HG02571 (cell line): ENCODE measurements around the gene GDPD3.

Source experiments
- ATAC-seq: cut with Tn5 transposase; IDR thresholded peaks from one replicate; pipeline ENCODE4 v1.9.1; 2021; ENCODE audit warnings: mild to moderate bottlenecking, moderate library complexity; ENCODE audit not compliant: unreplicated experiment

Gene GDPD3

GRCh38 chr16:30082545-30083090, 30.7 kb downstream of the GDPD3 start:
- no peak for ATAC-seq

GRCh38 chr16:30079480-30079879, 33.9 kb downstream of the GDPD3 start:
- ATAC-seq = no peak

- no peak for ATAC-seq
Observed at GRCh38 chr16:30078744-30079143, 34.6 kb downstream of the GDPD3 start.

GRCh38 chr16:30077656-30078055, 35.7 kb downstream of the GDPD3 start:
- no peak for ATAC-seq

DNA sequence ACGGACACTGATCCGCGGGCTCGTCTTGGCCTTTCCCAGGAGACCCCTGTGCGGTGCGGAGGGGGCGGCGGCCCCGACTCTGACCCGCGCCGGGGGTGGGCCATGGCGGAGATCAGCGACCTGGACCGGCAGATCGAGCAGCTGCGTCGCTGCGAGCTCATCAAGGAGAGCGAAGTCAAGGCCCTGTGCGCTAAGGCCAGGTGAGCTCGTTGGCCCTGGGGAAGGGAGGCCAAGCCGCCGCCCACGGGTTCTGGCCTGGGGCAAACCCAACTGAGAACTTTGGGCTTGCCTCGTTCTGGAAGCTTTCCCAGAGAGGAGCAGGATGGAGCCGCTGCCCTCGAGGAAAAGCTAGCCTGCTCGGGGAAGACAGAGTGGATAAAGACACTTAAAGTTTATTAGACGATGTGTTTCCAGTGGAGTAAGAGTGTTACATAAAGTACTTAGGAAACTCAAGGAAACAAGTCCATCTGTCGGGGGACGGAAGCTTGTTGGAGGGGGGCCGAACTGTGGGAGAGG, 37.0 kb downstream of the GDPD3 start:
- ATAC-seq = peak; percentile 11

DNA sequence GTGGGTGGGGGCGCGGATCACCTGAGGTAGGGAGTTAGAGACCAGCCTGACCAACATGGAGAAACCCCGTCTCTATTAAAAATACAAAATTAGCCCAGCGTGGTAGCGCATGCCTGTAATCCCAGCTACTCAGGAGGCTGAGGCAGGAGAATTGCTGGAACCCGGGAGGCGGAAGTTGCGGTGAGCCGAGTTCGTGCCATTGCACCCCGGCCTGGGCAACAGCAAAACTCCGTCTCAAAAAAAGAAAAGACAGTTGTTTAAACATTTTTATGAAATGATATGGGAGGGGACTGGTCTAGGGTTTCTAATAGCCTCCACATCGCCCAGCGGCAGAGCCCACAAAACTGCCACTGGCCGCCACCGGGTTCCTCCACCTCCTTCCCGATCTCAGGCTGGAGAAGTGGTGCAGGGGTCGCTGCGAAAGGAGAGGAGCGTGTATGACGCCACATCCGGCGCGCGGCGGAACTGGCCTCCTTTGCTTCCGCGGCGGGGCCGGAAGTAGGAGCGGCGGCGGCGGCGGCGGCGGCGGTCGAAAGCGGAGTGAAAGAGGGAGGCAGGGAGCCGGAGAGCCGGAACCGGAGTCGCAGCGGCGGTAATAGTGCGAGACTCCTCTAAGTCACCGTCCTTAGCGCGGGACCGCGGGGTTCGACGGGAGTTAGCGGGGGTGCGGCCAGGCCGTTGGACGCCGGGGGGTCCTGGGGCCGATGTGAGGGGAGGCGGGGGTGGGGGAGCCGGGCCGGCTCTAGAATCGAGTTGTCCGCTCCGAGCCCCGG, 37.6 kb downstream of the GDPD3 start, which contains the start of gene PPP4C:
Gene PPP4C, plus strand, starts transcription at position 492 of the 773 bp plus-strand sequence. CDS start 384 bp downstream, outside the sequence.
- peak; percentile 65 for ATAC-seq

GRCh38 chr16:30070490-30070889, 42.8 kb downstream of the GDPD3 start:
- no peak for ATAC-seq

GRCh38 chr16:30069611-30070462, 43.5 kb downstream of the GDPD3 start:
- ATAC-seq = no peak

DNA sequence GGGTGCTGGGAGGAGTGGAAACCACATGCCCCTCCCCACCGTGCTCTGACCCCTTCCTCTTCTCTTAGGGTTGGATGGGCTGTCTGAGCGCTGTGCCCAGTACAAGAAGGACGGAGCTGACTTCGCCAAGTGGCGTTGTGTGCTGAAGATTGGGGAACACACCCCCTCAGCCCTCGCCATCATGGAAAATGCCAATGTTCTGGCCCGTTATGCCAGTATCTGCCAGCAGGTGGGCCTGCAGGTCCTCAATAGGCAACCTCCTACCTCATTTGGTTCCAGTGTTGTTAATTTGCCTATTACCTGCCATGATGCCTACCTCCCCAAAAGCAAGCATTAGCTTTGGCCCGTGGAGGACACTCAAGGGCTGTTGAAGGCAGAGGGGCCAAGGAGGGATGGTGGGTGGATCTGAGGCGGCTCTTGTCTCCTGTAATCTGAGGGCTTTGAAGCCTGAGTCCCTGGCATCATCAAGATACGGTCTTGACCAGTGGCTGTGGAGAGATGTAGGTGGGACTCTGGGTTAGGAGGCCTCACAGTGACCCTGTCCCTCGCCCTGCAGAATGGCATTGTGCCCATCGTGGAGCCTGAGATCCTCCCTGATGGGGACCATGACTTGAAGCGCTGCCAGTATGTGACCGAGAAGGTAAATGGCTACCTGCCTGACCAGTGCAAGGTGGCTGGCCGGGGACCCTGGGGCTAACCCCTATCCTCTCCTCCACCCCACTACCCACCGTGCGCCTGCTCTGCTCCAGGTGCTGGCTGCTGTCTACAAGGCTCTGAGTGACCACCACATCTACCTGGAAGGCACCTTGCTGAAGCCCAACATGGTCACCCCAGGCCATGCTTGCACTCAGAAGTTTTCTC, 44.4 kb downstream of the GDPD3 start:
- ATAC-seq = no peak

GRCh38 chr16:30068333-30068732, 45.0 kb downstream of the GDPD3 start:
- no peak for ATAC-seq

GRCh38 chr16:30067584-30067916, 45.8 kb downstream of the GDPD3 start:
- no peak for ATAC-seq

DNA sequence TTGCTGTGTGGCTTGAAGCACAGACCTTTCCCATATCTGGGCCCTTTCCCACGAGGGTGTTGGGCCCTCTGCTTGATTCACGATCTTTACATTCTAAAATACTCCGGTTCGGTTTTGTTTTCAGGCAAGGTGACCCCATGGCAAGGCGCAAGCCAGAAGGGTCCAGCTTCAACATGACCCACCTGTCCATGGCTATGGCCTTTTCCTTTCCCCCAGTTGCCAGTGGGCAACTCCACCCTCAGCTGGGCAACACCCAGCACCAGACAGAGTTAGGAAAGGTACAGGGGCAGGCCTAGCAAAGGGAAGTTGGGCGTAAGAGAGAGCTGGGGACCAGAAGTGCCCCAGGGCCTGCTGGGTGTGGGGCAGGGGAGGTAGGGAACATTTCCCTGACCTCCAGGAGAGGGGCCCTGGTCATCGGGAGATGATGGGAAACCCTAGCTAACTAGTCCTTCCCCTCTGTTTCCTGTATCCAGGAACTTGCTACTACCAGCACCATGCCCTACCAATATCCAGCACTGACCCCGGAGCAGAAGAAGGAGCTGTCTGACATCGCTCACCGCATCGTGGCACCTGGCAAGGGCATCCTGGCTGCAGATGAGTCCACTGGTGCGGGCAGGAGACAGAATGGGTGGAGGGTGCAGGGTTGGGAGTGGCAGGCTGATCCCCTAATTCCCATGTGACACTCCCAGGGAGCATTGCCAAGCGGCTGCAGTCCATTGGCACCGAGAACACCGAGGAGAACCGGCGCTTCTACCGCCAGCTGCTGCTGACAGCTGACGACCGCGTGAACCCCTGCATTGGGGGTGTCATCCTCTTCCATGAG, 46.4 kb downstream of the GDPD3 start:
- ATAC-seq = no peak

DNA sequence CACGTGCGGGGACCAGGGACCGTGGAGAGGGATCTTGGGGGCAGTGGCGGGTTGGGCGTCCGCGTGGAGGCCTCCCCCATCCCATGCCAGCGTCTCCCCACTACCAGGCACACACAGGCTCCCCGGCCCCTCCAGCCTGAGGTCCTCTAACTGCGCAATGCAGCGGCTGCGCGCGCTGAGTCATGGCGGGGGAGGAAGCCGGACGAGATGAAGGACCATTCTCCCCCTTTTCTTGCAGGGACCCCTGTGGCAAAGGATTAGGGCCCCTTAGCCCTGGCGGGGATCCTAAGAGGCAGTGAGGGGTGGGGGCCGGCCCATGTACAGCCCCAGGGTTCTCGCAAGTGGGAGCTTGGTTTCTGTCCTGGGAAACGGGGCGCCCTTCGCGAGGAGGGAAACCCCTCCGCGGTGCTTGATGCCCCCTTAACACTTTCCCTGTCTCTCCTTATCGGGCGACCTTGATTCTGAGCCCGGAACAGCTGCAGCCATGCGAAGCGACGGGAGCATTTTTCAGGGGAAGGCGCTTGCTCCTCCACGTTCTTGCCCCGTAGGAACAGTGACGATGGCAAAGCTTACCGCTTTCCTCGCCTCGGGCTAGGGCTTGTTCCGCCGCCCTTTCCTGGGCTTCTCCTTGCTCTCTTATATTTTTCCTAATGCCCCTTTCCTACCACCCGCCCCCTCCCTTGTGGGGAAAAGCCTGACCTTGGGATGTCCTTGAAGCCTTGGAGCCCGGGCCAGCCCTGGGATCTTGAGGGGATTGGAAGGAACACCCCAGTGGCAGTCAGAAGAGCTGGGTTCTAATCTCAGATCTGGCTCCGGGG, 47.2 kb downstream of the GDPD3 start:
- ATAC-seq = peak; percentile 2

- peak; percentile 74 for ATAC-seq
Observed at GRCh38 chr16:30065102-30065942, 48.0 kb downstream of the GDPD3 start, which contains the start of gene ALDOA. Gene ALDOA (plus strand): TSS chr16:30065760. CDS start chr16:30066898, 1,138 bp downstream.

GRCh38 chr16:30064729-30065101, 48.6 kb downstream of the GDPD3 start:
- no peak for ATAC-seq

DNA sequence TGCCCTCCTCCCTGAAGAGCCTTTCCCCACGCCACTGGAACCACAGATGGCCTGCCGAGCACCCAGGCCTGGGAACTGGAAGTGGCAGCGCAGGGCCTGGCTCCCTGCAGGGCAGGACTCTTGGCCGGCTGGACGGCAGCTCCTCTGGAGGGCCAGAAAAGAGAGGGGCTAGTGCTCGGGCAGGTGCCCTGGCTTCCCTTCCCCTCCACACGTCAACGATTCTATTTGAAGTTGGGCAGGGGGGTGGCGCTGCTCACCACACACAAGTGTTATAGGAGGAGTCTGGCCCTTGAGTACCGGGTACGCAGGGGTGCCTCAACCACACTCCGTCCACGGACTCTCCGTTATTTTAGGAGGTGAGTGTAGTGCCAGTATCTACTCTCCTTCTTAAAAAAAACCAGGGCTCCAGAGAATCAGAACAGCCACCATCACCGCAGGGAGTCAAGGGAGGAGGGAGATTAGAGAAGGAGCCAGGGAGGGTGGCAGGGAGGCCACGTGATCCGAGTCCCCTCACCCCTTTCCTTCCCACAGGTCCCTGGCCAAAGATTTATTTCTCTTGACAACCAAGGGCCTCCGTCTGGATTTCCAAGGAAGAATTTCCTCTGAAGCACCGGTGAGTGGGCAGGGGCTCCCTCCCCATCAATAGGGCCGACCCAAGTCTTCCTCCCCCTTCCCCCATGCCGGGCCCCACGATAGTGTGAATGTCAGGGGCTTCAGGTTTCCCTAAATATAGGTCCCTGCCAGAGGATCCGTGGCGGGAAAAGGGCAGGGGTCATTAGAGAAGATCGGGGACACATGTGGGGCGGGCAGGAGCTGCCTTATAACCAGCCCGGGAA, 49.2 kb downstream of the GDPD3 start:
- ATAC-seq = peak; percentile 26

DNA sequence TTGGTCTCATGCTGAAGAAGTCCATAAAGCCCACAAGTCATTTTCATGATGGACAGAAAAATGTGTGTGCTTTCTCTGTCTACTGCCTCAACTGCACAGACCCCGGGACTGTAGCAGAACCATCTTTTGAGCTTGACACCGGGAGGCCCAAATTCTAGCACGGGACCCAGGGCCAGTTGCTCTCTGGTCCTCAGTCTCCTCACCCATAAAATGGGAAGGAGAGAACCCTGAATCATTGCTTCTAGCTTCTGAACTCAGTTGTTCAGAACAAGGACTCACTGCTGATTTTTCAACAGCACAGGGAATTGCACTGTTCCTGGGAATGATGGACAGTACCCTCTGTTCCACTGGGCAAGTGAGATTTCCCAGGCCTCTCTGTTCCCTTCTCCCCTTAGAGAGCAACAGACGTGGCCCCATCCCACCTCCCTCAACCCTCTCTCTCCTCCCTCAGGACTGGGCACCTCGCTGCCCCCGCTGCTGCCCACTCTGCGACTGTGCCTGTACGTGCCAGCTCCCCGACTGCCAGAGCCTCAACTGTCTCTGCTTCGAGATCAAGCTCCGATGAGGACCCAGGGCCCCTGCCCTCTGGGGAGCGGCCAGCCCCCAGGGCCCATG, 50.0 kb downstream of the GDPD3 start:
- no peak for ATAC-seq
